Measurements from ENCODE around the gene SLC26A4.

The SLC26A4 gene

GRCh38 chr7:107678110-107678753 lies 17.6 kb downstream of the SLC26A4 start:
- Histone ChIP-seq H3K27ac (ENCODE audit: insufficient read depth, low read length, poor library complexity, severe bottlenecking) (no peak overlapping the region), H3K4me3 (ENCODE audit: insufficient read depth, low read depth, low read length, poor library complexity, severe bottlenecking) (no peak overlapping the region)

GRCh38 chr7:107680478-107680877 lies 19.9 kb downstream of the SLC26A4 start:
- Histone ChIP-seq H3K36me3 (ENCODE audit: control insufficient read depth, insufficient read depth, low read length) (no peaks in the 10 kb centered on the region), H3K4me1 (ENCODE audit: control insufficient read depth, insufficient read depth, low read length, poor library complexity, severe bottlenecking) (no peaks in the 10 kb centered on the region), H3K27ac (ENCODE audit: insufficient read depth, low read length, poor library complexity, severe bottlenecking) (no peak overlapping the region), H3K4me3 (ENCODE audit: insufficient read depth, low read depth, low read length, poor library complexity, severe bottlenecking) (no peak overlapping the region), H3K9me3 (ENCODE audit: control insufficient read depth, low read length) (no peaks in the 10 kb centered on the region), H3K27me3 (replicated peaks; ENCODE audit: control insufficient read depth, insufficient read depth, low read length, poor library complexity, severe bottlenecking) (no peaks in the 10 kb centered on the region)
- DNase-seq: no peak

More at GRCh38 chr7:107678110-107678753, 17.6 kb downstream of the SLC26A4 start:
- H3K36me3 ChIP-seq (ENCODE audit: control insufficient read depth, insufficient read depth, low read length): no peaks in the 10 kb centered on the region
- no peak for DNase-seq
- H3K4me1 ChIP-seq (ENCODE audit: control insufficient read depth, insufficient read depth, low read length, poor library complexity, severe bottlenecking): no peaks in the 10 kb centered on the region
- no peaks in the 10 kb centered on the region for H3K9me3 ChIP-seq (ENCODE audit: control insufficient read depth, low read length)
- no peaks in the 10 kb centered on the region for H3K27me3 ChIP-seq (replicated peaks; ENCODE audit: control insufficient read depth, insufficient read depth, low read length, poor library complexity, severe bottlenecking)

- Histone ChIP-seq H3K36me3 (ENCODE audit: control insufficient read depth, insufficient read depth, low read length) (no peaks in the 10 kb centered on the region), H3K4me3 (ENCODE audit: insufficient read depth, low read depth, low read length, poor library complexity, severe bottlenecking) (no peak overlapping the region), H3K9me3 (ENCODE audit: control insufficient read depth, low read length) (no peaks in the 10 kb centered on the region), H3K27ac (ENCODE audit: insufficient read depth, low read length, poor library complexity, severe bottlenecking) (no peak overlapping the region), H3K4me1 (ENCODE audit: control insufficient read depth, insufficient read depth, low read length, poor library complexity, severe bottlenecking) (no peaks in the 10 kb centered on the region), H3K27me3 (replicated peaks; ENCODE audit: control insufficient read depth, insufficient read depth, low read length, poor library complexity, severe bottlenecking) (no peaks in the 10 kb centered on the region)
- no peak for DNase-seq
These were observed 22.3 kb downstream of the SLC26A4 start for GRCh38 chr7:107682886-107683285.

- no peaks in the 10 kb centered on the region for H3K27me3 ChIP-seq (replicated peaks; ENCODE audit: control insufficient read depth, insufficient read depth, low read length, poor library complexity, severe bottlenecking)
- H3K4me1 ChIP-seq (ENCODE audit: control insufficient read depth, insufficient read depth, low read length, poor library complexity, severe bottlenecking): no peaks in the 10 kb centered on the region
- no peaks in the 10 kb centered on the region for H3K36me3 ChIP-seq (ENCODE audit: control insufficient read depth, insufficient read depth, low read length)
- H3K9me3 ChIP-seq (ENCODE audit: control insufficient read depth, low read length): no peaks in the 10 kb centered on the region
- H3K27ac ChIP-seq (ENCODE audit: insufficient read depth, low read length, poor library complexity, severe bottlenecking): no peak overlapping the region
- H3K4me3 ChIP-seq (ENCODE audit: insufficient read depth, low read depth, low read length, poor library complexity, severe bottlenecking): no peak overlapping the region
- no peak for DNase-seq
These were observed 23.7 kb downstream of the SLC26A4 start for GRCh38 chr7:107684287-107684686.

GRCh38 chr7:107684947-107685463 lies 24.4 kb downstream of the SLC26A4 start:
- Histone ChIP-seq H3K36me3 (ENCODE audit: control insufficient read depth, insufficient read depth, low read length) (no peaks in the 10 kb centered on the region), H3K9me3 (ENCODE audit: control insufficient read depth, low read length) (no peaks in the 10 kb centered on the region), H3K4me3 (ENCODE audit: insufficient read depth, low read depth, low read length, poor library complexity, severe bottlenecking) (no peak overlapping the region), H3K4me1 (ENCODE audit: control insufficient read depth, insufficient read depth, low read length, poor library complexity, severe bottlenecking) (no peaks in the 10 kb centered on the region), H3K27ac (ENCODE audit: insufficient read depth, low read length, poor library complexity, severe bottlenecking) (no peak overlapping the region), H3K27me3 (replicated peaks; ENCODE audit: control insufficient read depth, insufficient read depth, low read length, poor library complexity, severe bottlenecking) (no peaks in the 10 kb centered on the region)
- DNase-seq: no peak

GRCh38 chr7:107686816-107687387 lies 26.3 kb downstream of the SLC26A4 start:
- no peak for DNase-seq
- Histone ChIP-seq H3K4me1 (ENCODE audit: control insufficient read depth, insufficient read depth, low read length, poor library complexity, severe bottlenecking) (no peaks in the 10 kb centered on the region), H3K4me3 (ENCODE audit: insufficient read depth, low read depth, low read length, poor library complexity, severe bottlenecking) (no peak overlapping the region), H3K36me3 (ENCODE audit: control insufficient read depth, insufficient read depth, low read length) (no peaks in the 10 kb centered on the region), H3K27me3 (replicated peaks; ENCODE audit: control insufficient read depth, insufficient read depth, low read length, poor library complexity, severe bottlenecking) (no peaks in the 10 kb centered on the region), H3K27ac (ENCODE audit: insufficient read depth, low read length, poor library complexity, severe bottlenecking) (no peak overlapping the region), H3K9me3 (ENCODE audit: control insufficient read depth, low read length) (no peaks in the 10 kb centered on the region)

- Histone ChIP-seq H3K9me3 (ENCODE audit: control insufficient read depth, low read length) (no peaks in the 10 kb centered on the region), H3K27me3 (replicated peaks; ENCODE audit: control insufficient read depth, insufficient read depth, low read length, poor library complexity, severe bottlenecking) (no peaks in the 10 kb centered on the region), H3K4me3 (ENCODE audit: insufficient read depth, low read depth, low read length, poor library complexity, severe bottlenecking) (no peak overlapping the region), H3K36me3 (ENCODE audit: control insufficient read depth, insufficient read depth, low read length) (no peaks in the 10 kb centered on the region), H3K27ac (ENCODE audit: insufficient read depth, low read length, poor library complexity, severe bottlenecking) (no peak overlapping the region), H3K4me1 (ENCODE audit: control insufficient read depth, insufficient read depth, low read length, poor library complexity, severe bottlenecking) (no peaks in the 10 kb centered on the region)
- DNase-seq: no peak
These were observed 27.0 kb downstream of the SLC26A4 start for GRCh38 chr7:107687656-107688055.

- Histone ChIP-seq H3K9me3 (ENCODE audit: control insufficient read depth, low read length) (no peaks in the 10 kb centered on the region), H3K4me3 (ENCODE audit: insufficient read depth, low read depth, low read length, poor library complexity, severe bottlenecking) (no peak overlapping the region), H3K36me3 (ENCODE audit: control insufficient read depth, insufficient read depth, low read length) (no peaks in the 10 kb centered on the region), H3K27me3 (replicated peaks; ENCODE audit: control insufficient read depth, insufficient read depth, low read length, poor library complexity, severe bottlenecking) (no peaks in the 10 kb centered on the region), H3K27ac (ENCODE audit: insufficient read depth, low read length, poor library complexity, severe bottlenecking) (no peak overlapping the region), H3K4me1 (ENCODE audit: control insufficient read depth, insufficient read depth, low read length, poor library complexity, severe bottlenecking) (no peaks in the 10 kb centered on the region)
- no peak for DNase-seq
These were observed 28.9 kb downstream of the SLC26A4 start for GRCh38 chr7:107689553-107689952.

GRCh38 chr7:107690084-107690483 lies 29.5 kb downstream of the SLC26A4 start:
- DNase-seq: no peak
- Histone ChIP-seq H3K27me3 (replicated peaks; ENCODE audit: control insufficient read depth, insufficient read depth, low read length, poor library complexity, severe bottlenecking) (no peaks in the 10 kb centered on the region), H3K36me3 (ENCODE audit: control insufficient read depth, insufficient read depth, low read length) (no peaks in the 10 kb centered on the region), H3K27ac (ENCODE audit: insufficient read depth, low read length, poor library complexity, severe bottlenecking) (no peak overlapping the region), H3K9me3 (ENCODE audit: control insufficient read depth, low read length) (no peaks in the 10 kb centered on the region), H3K4me1 (ENCODE audit: control insufficient read depth, insufficient read depth, low read length, poor library complexity, severe bottlenecking) (no peaks in the 10 kb centered on the region), H3K4me3 (ENCODE audit: insufficient read depth, low read depth, low read length, poor library complexity, severe bottlenecking) (no peak overlapping the region)

GRCh38 chr7:107690611-107691010 lies 30.0 kb downstream of the SLC26A4 start:
- Histone ChIP-seq H3K27me3 (replicated peaks; ENCODE audit: control insufficient read depth, insufficient read depth, low read length, poor library complexity, severe bottlenecking) (no peaks in the 10 kb centered on the region), H3K9me3 (ENCODE audit: control insufficient read depth, low read length) (no peaks in the 10 kb centered on the region), H3K36me3 (ENCODE audit: control insufficient read depth, insufficient read depth, low read length) (no peaks in the 10 kb centered on the region), H3K4me1 (ENCODE audit: control insufficient read depth, insufficient read depth, low read length, poor library complexity, severe bottlenecking) (no peaks in the 10 kb centered on the region), H3K27ac (ENCODE audit: insufficient read depth, low read length, poor library complexity, severe bottlenecking) (no peak overlapping the region), H3K4me3 (ENCODE audit: insufficient read depth, low read depth, low read length, poor library complexity, severe bottlenecking) (no peak overlapping the region)
- no peak for DNase-seq
